ENCODE results near the gene TTYH3. TPM values are rescaled to one million over a fixed set of nuclear protein-coding genes. Genes with fewer than 3 reads are reported as not detected.

The TTYH3 gene
- 52.4 and 82.2 TPM in 2 replicates for total RNA-seq

GRCh38 chr7:2631946-2632732, at the start of gene TTYH3:
TTYH3 (plus strand) TSS chr7:2631986; CDS start chr7:2632156, 170 bp downstream.

GRCh38 chr7:2687881-2688318, 56.1 kb downstream of the TTYH3 start, which contains the start of gene AMZ1:
AMZ1 (plus strand) TSS chr7:2688202; CDS start chr7:2700452, 12,250 bp downstream.

Other genes with a start within 250 kb of the TTYH3 start
- gene CHST12, start 228.4 kb upstream of the TTYH3 start, total RNA-seq, result 6.3 and 9.1 TPM in 2 replicates
- not detected in 2 replicates for gene GRIFIN, start 155.6 kb upstream of the TTYH3 start, total RNA-seq
- gene LFNG, start 112.2 kb upstream of the TTYH3 start, total RNA-seq, result 0.44 and 2.8 TPM in 2 replicates
- gene BRAT1, start 76.5 kb upstream of the TTYH3 start, total RNA-seq, result 31.4 and 53.3 TPM in 2 replicates
- 9.0 and 16.9 TPM in 2 replicates for gene IQCE, start 73.0 kb upstream of the TTYH3 start, total RNA-seq
- 0.15 and 1.3 TPM in 2 replicates for gene AMZ1, start 56.2 kb downstream of the TTYH3 start, total RNA-seq
- gene GNA12, start 212.3 kb downstream of the TTYH3 start, total RNA-seq, result 43.6 and 56.2 TPM in 2 replicates

Data from smooth muscle cell of trachea (primary cell).